ENCODE data around the gene CCDC80.

The CCDC80 gene

GRCh38 chr3:112635674-112636073, 5.3 kb downstream of the CCDC80 start:
- Histone ChIP-seq H3K27ac (no peak overlapping the region), H3K4me2 (no peak overlapping the region), H3K4me1 (no peaks in the 10 kb centered on the region; the same call in 1 of the 2 replicates)

DNA sequence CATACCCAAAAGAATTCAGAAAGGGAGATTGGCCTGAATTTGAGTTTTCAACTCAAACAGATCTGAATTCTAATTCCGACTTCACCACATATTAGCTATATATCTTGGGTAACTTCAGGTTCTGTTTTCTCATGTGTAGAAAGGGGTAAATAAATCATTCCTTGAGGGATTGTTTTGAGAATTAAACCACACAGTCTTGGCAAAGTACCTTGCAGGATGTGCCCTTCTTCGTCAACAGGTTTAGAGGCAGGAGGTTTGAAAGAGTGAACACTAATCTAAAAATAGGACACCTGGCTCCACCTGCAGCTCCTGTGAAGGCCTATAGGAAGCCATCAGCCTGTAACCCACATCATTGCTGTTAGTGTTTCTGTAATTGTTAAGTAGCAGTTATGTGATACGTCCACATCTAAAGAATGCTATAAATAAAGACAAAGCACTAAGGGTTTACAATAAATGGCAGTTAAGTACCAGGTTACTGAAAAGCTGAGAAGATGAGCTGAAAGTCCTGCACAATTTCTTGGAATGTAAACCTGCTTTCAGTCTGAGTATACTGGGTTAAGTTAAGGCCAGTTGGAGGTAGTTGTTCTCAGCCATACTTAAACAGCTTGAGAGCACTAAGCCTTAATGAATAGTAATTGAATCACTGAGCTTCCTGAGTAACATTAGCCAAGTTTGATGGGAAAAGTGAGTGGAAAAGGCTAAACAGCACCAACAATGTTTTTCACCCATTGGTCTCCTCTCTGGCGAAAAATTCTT, 6.0 kb downstream of the CCDC80 start:
- H4K20me1 ChIP-seq, result no peaks in the 10 kb centered on the region
- H3K4me2 ChIP-seq, result no peak overlapping the region
- TF ChIP-seq Cebpa-rat (IDR thresholded peaks at IDR 0.05), result no peak
- no peaks in the 10 kb centered on the region for H3K9me3 ChIP-seq
- no peaks in the 10 kb centered on the region for H3K27me3 ChIP-seq
- no peaks in the 10 kb centered on the region; the same call in 1 of the 2 replicates for H3K4me1 ChIP-seq
- H3K4me3 ChIP-seq, result no peak overlapping the region
- no peak overlapping the region for H3K9ac ChIP-seq
- H3K27ac ChIP-seq, result no peak overlapping the region
- no peaks in the 10 kb centered on the region for H3K36me3 ChIP-seq

More at GRCh38 chr3:112635674-112636073, 5.3 kb downstream of the CCDC80 start:
- Histone ChIP-seq H3K9ac (no peak overlapping the region), H3K36me3 (no peaks in the 10 kb centered on the region), H3K27me3 (0 out of 2 replicates have a peak, but pooled peaks cover 5% of the 10 kb centered on the region), H3K9me3 (no peaks in the 10 kb centered on the region), H4K20me1 (no peaks in the 10 kb centered on the region), H3K4me3 (no peak overlapping the region)
- no peak for TF ChIP-seq Cebpa-rat (IDR thresholded peaks at IDR 0.05)

DNA sequence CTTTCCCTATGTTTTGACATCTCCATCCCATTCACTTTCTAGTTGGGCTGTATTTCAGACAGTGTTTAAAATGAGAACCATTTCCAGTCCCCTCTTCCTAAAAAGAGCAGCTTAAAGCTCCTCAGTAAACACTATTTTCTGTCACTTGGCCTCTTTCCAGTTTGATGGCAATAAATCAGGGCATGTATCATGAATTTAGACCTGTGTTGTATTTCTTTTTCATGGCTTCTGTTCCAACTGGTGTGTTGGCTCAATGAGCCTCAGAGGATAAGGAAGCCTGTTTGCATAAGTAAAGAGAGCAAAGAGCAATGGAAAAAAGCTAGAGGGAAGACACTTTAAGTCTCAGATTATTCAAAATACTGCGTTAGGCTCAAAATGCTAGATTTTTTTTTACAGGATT, 7.2 kb downstream of the CCDC80 start:
- H3K4me3 ChIP-seq, result no peak overlapping the region
- H3K4me2 ChIP-seq, result no peak overlapping the region
- H4K20me1 ChIP-seq, result no peaks in the 10 kb centered on the region
- no peaks in the 10 kb centered on the region for H3K27me3 ChIP-seq
- no peak overlapping the region for H3K9ac ChIP-seq
- H3K36me3 ChIP-seq, result no peaks in the 10 kb centered on the region
- no peaks in the 10 kb centered on the region; the same call in 1 of the 2 replicates for H3K4me1 ChIP-seq
- no peak overlapping the region for H3K27ac ChIP-seq
- TF ChIP-seq Cebpa-rat (IDR thresholded peaks at IDR 0.05), result no peak
- H3K9me3 ChIP-seq, result no peaks in the 10 kb centered on the region

GRCh38 chr3:112633191-112633590, 7.8 kb downstream of the CCDC80 start:
- Histone ChIP-seq H3K4me3 (no peak overlapping the region), H3K9ac (no peak overlapping the region), H3K9me3 (no peaks in the 10 kb centered on the region), H3K4me2 (no peak overlapping the region), H3K27me3 (no peaks in the 10 kb centered on the region), H3K27ac (no peak overlapping the region), H3K36me3 (no peaks in the 10 kb centered on the region), H4K20me1 (no peaks in the 10 kb centered on the region), H3K4me1 (no peaks in the 10 kb centered on the region; the same call in 1 of the 2 replicates)
- TF ChIP-seq Cebpa-rat (IDR thresholded peaks at IDR 0.05), result no peak

GRCh38 chr3:112632596-112632995, 8.3 kb downstream of the CCDC80 start:
- Histone ChIP-seq H3K27ac (no peak overlapping the region), H3K4me1 (no peaks in the 10 kb centered on the region; the same call in 1 of the 2 replicates), H4K20me1 (no peaks in the 10 kb centered on the region), H3K36me3 (no peaks in the 10 kb centered on the region), H3K4me3 (no peak overlapping the region), H3K27me3 (no peaks in the 10 kb centered on the region), H3K4me2 (no peak overlapping the region), H3K9me3 (no peaks in the 10 kb centered on the region), H3K9ac (no peak overlapping the region)
- no peak for TF ChIP-seq Cebpa-rat (IDR thresholded peaks at IDR 0.05)

DNA sequence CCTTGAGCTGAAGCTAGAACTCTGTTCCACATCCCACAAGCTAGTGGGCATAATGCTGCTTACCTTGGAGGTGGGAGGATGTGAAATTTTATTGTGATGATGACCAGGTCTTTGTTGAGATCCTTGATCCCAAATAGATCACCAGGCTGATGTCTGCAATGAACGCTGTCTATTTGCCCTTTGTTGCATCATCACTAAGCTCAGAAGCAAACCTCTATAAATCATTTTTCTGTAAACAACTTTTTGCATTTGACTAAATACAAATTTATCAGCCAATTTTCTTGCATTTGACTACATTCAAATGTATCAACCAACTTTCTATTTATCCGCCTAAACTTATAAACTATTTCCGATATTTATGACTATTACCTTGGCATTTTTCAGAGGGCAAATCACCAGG, 9.7 kb downstream of the CCDC80 start:
- Histone ChIP-seq H3K36me3 (no peaks in the 10 kb centered on the region), H3K27ac (no peak overlapping the region), H4K20me1 (no peaks in the 10 kb centered on the region), H3K4me1 (no peaks in the 10 kb centered on the region; the same call in 1 of the 2 replicates), H3K4me2 (no peak overlapping the region), H3K27me3 (no peaks in the 10 kb centered on the region), H3K9me3 (no peaks in the 10 kb centered on the region), H3K9ac (no peak overlapping the region), H3K4me3 (no peak overlapping the region)
- TF ChIP-seq Cebpa-rat (IDR thresholded peaks at IDR 0.05), result no peak

GRCh38 chr3:112629425-112629824, 11.5 kb downstream of the CCDC80 start:
- no peaks in the 10 kb centered on the region for H4K20me1 ChIP-seq
- no peak for TF ChIP-seq Cebpa-rat (IDR thresholded peaks at IDR 0.05)
- no peak overlapping the region for H3K4me2 ChIP-seq
- no peaks in the 10 kb centered on the region for H3K27me3 ChIP-seq
- H3K4me3 ChIP-seq, result no peak overlapping the region
- no peaks in the 10 kb centered on the region; the same call in 1 of the 2 replicates for H3K4me1 ChIP-seq
- no peak overlapping the region for H3K27ac ChIP-seq
- H3K9me3 ChIP-seq, result no peaks in the 10 kb centered on the region
- H3K9ac ChIP-seq, result no peak overlapping the region
- H3K36me3 ChIP-seq, result no peaks in the 10 kb centered on the region

DNA sequence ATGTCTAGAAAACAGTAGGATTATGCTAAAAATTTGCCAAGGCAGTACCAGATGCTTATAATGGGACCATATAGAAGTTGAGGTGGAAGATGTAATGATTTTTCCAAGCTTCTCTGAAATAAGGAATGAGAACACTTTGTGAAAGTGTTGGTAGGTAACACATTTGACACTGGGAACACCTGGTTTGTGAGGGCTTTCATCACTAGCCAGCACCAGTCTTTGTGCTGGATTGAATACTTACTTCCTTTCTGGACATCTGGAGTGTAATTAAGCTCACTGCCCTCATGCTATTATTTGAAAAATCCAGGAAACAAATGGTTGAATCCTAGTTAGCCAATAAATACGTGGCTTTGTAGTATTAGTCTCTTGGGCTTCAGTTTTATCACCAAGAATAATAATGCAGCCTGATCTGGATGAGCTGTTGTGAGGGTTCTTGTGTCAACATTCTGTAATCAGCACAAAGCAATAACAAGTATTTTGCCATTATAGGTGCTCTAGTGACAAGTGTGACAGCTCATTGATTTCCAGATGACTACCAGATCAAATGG, 12.9 kb downstream of the CCDC80 start:
- Histone ChIP-seq H3K4me2 (no peak overlapping the region), H3K27ac (no peak overlapping the region), H3K4me1 (no peaks in the 10 kb centered on the region; the same call in 1 of the 2 replicates), H3K4me3 (no peak overlapping the region), H3K36me3 (no peaks in the 10 kb centered on the region), H4K20me1 (no peaks in the 10 kb centered on the region), H3K9ac (no peak overlapping the region), H3K9me3 (no peaks in the 10 kb centered on the region), H3K27me3 (no peaks in the 10 kb centered on the region)
- no peak for TF ChIP-seq Cebpa-rat (IDR thresholded peaks at IDR 0.05)

DNA sequence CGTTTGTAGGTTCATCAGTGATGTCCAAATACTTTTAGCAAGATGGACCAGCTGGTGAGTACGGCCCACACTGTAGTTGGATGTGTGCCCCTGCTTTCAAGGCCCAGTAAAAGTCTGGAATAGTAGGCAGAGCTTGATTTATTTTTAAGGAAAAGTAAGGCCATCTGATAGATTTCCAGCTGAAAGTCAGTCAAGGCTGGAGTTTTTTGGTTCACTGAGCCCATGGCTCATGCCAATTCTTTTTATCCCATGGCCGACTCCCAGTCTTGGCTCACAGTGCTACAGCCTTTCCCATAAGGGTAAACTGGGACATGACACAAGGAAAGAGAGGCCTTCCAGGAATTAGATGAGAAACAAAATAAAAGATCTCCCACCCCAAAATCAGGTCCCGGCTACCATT, 13.5 kb downstream of the CCDC80 start:
- H3K4me2 ChIP-seq, result no peak overlapping the region
- no peak overlapping the region for H3K4me3 ChIP-seq
- no peak overlapping the region for H3K9ac ChIP-seq
- no peaks in the 10 kb centered on the region; the same call in 1 of the 2 replicates for H3K4me1 ChIP-seq
- no peaks in the 10 kb centered on the region for H3K27me3 ChIP-seq
- no peak for TF ChIP-seq Cebpa-rat (IDR thresholded peaks at IDR 0.05)
- H3K27ac ChIP-seq, result no peak overlapping the region
- H3K36me3 ChIP-seq, result no peaks in the 10 kb centered on the region
- H3K9me3 ChIP-seq, result no peaks in the 10 kb centered on the region
- H4K20me1 ChIP-seq, result no peaks in the 10 kb centered on the region

DNA sequence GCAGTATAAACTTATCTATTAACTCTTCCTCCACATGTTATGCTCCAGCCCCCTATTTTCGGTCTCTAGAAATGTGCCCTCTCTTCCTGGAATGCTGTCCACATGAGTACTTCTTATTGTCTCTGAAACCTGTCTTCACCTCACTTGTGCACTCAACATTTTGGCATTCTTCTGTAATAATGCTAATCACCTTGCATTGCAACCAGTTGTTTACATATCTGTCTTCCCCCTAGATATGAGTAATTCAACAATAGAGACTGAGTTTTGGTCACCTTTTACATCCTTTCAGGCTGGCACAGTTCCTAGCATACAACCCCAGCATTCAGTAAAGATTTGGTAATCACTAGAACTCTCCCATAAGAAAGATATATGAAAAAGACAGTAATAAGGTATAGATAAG, 17.2 kb downstream of the CCDC80 start:
- no peaks in the 10 kb centered on the region for H4K20me1 ChIP-seq
- H3K9ac ChIP-seq, result no peak overlapping the region
- H3K4me1 ChIP-seq, result no peaks in the 10 kb centered on the region

More for the DNA sequence above, 17.2 kb downstream of the CCDC80 start:
- Histone ChIP-seq H3K36me3 (no peaks in the 10 kb centered on the region), H3K9me3 (no peaks in the 10 kb centered on the region), H3K4me2 (no peak overlapping the region), H3K4me3 (no peak overlapping the region), H3K27ac (no peak overlapping the region), H3K27me3 (no peaks in the 10 kb centered on the region)
- TF ChIP-seq Cebpa-rat (IDR thresholded peaks at IDR 0.05), result no peak
